Astrocyte (in vitro differentiated cells and primary cell): ENCODE measurements around the gene EPN2.

Experiments
- EZH2 ChIP-seq: IDR thresholded peaks from 2 replicates; pipeline ENCODE4 v1.6.1; 2012; ENCODE audit warnings: mild to moderate bottlenecking, low read length, inconsistent platforms; ENCODE audit not compliant: insufficient read depth
- TF ChIP-seq, protein P1 (sequence below): IDR thresholded peaks from 2 replicates; pipeline ENCODE4 v1.5.1; 2011; ENCODE audit warnings: low read depth, mild to moderate bottlenecking, inconsistent platforms, low read length, moderate library complexity; ENCODE audit not compliant: insufficient read depth

DNA sequence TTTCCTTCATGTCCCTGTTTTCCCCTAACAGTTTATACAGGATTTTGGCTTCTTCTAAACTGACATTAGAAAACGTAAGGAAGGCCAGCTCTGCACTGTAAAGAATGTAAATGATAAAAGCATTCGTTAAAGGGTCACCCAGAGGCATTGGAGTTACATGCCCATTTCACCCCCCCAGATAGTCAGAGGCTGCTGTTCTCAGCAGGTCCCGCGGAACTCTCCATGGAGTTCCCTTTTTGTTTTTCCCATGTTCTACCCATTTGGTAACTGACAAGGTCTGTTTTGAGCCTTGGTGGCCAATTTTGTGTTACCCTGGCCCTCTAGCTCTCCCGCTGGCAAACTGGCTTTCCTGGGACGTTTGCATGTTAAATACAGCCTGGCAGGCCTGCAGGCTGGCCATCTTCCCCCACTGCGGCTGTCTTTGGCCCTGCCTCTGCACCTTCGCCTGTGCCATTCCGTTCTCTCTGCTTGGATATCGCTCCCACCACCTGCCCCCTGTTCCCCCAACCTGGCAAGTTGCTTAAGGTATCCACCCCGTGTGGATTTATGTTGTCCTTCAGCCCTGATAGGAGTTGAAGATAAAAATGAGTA lies 49.7 kb downstream of the EPN2 start:
- TF ChIP-seq, protein P1, sequence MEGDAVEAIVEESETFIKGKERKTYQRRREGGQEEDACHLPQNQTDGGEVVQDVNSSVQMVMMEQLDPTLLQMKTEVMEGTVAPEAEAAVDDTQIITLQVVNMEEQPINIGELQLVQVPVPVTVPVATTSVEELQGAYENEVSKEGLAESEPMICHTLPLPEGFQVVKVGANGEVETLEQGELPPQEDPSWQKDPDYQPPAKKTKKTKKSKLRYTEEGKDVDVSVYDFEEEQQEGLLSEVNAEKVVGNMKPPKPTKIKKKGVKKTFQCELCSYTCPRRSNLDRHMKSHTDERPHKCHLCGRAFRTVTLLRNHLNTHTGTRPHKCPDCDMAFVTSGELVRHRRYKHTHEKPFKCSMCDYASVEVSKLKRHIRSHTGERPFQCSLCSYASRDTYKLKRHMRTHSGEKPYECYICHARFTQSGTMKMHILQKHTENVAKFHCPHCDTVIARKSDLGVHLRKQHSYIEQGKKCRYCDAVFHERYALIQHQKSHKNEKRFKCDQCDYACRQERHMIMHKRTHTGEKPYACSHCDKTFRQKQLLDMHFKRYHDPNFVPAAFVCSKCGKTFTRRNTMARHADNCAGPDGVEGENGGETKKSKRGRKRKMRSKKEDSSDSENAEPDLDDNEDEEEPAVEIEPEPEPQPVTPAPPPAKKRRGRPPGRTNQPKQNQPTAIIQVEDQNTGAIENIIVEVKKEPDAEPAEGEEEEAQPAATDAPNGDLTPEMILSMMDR, result no peak
- TF ChIP-seq EZH2, result no peak
